ENCODE data around the gene LIPK.
"Not testable (repeated sequence)": the region's sequence is repeated elsewhere in the genome, so short reads cannot be mapped to it uniquely, and the experiment has no call there.

Gene LIPK

DNA sequence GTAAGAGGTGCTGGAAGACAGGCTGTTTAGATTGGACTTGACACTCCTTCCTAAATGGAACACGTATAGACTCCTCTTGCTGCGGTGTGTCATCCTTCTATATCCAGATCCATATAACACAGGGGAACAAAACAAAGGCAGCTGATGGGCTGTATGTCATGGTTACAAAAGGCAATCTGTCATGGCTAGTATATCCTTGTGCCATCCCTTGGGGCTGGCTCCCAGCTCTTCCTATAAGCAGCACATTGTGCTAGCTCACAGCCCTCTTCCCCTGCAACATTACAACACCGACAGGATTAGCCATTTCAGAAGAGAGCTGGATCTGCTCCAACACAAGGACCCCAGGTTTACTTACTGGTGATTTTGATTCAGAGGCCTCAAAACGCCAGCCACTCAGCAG lies 15.3 kb downstream of the LIPK start:
- DNase-seq, result no peak

DNA sequence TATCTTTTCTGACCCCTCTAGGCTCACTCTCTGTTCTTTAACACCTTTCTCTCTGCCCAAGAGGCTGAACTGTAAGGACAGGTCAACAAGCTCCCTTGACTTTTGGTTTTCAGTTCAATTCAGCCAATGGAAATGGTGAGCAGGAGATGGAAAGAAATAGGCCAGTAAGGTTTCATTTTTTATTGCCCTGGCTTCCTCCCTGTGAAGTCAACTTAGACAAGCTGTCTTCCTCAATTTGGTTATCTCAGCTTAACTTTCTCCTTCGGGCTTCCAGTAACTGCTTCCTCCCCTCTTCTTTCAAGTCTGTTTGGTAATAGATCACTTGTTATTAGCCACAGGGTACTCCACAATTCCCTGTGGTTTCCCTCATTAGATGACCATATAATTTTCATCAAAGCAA lies 19.7 kb downstream of the LIPK start:
- no peak for DNase-seq

DNA sequence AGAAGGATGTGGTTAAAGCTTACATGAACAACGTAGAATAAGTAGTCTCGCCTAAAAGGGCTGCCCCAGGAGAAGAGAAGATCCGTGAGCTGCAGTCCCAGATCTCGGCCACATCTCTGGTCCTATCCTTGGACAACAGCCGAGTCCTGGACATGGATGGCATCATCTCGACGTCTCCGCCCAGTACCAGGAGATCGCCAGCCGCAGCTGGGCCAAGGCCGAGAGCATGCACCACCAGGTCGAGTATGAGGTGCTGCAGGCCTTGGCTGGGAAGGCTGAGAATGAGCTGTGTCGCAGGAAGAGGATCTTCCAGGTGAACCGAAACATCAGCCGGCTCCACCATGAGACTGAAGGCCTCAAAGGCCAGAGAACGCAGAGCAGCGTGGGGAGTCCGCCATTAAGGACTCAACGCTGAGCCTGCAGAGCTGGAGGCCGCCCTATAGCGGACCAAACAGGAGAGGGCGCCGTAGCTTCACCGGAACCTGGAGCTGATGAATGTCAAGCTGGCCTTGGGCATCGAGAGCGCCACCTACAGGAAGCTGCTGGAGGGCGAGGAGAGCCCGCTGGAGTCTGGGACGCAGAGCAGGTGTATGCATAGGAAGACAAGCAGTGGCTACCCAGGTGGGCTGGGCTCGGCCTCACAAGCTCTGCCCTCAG lies 22.2 kb downstream of the LIPK start:
- DNase-seq, result peak; percentile 34 to 67

DNA sequence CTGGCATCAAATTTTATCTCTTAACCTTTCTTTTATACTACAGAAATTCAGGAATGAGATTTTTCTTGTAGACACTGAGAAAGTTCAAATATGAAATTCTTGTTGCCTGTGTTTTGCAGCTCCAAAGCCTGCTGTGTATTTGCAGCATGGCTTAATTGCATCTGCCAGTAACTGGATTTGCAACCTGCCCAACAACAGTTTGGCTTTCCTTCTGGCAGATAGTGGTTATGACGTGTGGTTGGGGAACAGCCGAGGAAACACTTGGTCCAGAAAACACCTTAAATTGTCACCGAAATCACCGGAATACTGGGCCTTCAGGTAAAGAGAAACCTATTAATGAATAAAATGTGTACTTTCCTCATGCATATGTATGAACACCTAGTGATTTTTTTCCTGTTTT lies 24.8 kb downstream of the LIPK start:
- DNase-seq, result no peak

DNA sequence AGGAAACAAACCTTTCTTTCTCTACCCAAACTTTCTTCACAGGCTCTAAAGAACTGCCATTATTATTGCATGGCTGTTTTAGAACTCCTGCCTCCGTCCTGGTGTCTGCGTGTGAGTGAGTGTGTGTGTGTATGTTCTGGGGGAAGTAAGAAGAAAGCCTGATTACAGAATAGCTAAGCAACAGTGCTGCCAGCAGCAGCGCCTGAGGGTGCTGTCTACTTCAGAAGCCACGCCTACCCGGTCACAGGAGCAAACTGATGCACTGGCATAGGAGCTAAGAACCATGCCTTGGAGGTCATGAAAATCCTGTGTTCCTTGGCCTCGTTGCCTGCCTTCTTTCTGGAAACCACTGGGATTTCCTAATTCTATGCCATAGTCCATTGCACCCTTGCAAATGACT lies 25.2 kb downstream of the LIPK start:
- no peak for DNase-seq

DNA sequence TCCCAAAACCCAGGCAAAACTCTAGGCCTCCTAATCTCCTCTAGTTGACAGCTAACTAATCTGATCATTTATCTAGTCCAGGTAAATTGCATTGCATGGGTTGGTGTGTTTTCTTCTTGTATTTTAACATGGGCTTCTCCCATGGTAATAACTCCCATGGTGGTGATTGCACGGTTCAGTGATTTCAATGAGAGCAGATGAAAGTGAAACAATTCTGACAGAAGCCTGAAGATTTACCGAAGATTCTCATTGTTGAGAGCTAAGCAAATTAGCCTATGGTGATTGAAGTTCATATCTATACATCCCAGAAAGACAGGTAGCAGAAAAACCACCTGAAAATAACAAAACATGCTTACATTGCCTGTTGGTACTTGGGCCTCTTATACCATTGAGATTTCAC lies 27.2 kb downstream of the LIPK start:
- no peak for DNase-seq

DNA sequence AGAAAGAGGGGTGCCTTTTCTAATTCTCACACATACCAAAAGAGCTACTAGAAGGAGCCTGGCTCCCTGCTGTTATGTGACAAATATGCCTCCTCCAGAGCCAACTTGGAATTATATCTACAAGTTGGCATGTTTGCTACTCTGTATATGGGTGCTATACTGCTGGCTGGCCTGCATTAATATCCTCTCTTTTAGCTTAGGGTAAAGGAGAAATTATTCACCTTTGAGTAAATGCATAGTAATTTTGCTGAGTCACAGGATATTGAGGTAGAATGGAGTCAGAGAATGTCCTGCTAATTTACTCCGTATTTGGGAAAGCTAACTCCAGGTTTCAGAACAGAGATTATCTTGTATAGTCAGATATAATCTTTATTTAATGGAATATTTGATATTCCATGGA lies 29.6 kb downstream of the LIPK start:
- no peak for DNase-seq

DNA sequence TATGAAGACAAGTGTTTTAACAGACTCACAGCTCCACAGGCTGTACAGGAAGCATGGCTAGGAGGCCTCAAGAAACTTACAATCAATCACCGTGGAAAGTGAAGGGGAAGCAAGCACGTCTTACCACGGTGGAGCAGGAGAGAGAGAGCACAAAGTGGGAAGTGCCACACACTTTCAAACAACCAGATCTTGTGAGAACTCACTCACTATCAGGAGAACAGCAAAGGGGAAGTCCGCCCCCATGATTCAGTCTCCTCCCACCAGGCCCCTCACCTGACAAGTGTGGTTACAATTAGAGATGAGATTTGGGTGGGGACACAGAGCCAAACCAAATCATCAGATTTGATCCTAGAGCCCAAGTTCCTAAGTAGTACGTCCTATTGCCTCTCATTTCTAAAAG lies 35.9 kb downstream of the LIPK start:
- DNase-seq, result not testable (repeated sequence)

DNA sequence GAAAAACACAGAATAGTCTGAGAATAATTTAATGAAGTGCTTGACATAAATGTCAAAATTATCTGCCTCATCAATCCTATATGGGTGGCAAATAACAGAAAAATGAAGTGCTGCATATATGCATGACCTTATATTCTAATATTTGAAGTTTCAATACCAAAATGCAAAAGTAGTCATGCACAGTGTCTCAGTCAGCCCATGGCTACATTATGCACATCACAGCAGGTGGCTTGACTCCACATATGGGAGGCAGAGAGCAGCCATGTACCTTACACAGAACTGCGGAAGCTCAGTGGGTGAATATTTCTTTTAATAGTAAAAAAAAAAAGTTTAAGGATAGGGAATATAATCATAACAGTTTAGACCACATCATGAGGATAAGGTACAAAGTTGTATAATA lies 36.4 kb downstream of the LIPK start:
- no peak for DNase-seq

DNA sequence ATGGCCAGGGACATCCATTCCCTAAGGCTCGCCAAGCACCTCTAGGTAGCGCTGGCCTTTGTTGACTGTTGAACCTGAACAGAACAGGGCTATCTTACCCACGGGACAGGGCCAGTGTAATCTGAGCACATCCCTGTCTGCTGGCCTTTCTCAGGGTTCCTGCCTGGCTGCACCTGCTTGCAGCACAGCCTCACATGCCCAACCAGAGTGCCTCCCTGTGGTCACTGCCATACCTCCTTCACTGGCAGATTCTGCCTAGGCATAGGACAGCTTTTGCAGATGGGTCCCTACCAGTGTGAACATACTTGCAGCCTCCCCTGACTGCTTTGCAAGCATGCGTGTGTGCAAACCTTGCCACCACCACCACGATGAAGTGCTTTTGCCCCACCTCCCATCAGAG lies 38.0 kb downstream of the LIPK start:
- no peak for DNase-seq

DNA sequence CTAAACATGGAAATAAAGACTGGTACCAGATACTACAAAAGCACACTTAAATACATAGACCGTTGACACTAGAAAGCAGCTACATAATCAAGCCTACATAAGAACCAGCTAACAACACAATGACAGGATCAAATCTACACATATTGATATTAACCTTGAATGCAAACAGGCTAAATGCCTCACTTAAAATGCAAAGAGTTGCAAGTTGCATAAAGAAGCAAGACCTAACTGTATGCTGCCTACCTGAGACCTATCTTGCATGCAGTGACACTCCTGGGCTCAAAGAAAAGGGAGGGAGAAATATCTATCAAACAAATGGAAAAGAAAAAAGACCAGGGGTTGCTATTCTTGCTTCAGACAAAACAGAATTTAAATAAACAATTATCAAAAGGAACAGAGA lies 39.6 kb downstream of the LIPK start:
- DNase-seq, result no peak

DNA sequence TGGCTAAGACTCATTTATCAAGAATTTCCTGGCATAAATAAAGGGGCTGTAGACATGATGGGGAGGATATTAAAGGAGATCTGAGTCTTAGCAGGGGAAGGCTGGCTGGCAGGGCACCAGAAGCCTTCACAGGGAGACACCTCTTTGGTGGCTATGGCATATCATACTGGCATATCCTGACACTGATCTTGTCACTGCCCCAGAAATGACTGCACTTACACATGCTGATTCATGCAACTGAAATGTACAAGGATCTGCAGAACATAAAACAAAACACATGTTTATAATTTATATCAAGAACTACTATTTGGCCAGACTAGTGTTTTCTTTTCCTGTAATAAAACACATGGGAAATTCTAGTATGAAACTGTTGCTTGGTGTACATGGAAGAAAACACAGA lies 48.2 kb downstream of the LIPK start:
- DNase-seq, result no peak

DNA sequence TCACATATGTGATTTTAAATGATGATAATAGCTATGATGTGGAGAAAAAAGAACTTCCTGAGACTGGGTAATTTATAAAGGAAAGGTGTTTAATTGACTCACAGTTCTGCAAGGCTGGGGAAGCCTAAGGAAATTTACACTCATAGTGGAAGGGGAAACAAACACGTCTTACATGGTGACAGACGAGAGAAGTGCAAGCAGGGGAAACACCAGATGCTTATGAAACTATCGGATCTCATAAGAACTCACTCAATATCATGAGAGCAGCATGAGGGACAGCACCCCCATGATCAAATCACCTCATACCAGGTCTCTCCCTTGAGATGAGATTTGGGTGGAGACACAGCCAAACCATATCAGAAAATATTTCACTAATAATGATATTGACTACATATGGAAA lies 49.7 kb downstream of the LIPK start:
- peak; percentile 15 to 23 for DNase-seq

DNA sequence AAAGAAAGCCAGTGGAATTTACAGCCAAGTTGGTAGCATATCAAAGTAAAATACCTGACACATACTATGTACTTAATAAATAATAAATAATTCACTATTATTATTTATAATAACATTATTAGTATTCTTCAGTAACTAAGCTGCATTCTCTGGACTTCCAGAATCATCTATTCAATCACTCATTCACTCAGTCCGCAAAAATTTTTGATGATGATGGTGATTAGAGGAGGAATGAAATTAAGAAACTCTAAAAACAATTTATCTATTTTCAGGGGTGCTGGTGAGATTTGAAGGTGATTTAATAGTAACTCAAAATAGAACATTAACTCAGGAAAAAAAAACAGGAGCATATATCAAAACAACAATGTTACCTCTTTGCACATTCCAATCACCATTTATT lies 50.6 kb downstream of the LIPK start:
- DNase-seq, result no peak

DNA sequence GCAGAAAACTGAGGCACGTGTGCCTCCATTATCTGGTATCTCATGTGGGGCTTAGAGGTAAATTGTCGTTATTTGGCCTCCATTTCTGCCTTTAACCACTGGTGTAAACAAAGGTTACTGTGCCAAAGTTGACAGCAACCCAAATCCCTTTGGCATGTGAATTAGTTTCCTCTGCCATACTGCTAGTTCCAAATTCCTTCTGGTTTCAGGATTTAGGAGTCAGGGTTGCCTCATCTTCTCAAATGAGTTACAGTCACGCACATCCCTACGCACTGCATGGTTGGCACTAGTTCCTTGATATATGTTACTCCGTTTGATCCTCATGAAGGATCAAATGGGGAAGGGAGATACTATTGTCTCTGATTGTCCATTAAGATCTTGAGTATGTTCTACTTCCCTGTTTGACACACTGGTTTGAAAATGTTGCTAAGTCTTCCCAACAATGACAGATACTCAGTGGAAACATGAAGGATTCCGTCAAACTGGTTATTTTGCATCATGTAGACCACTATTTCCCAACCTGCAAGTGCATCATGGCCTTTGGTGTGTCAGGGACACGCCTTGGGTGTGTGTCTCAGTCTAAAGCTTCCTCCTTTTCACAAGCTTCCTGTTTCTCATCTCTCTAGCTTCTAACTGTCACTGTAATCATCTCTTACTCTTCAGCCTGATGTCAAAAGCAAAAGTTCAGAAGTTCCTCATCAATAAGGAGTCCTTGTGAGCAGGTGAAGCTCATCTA lies 53.5 kb downstream of the LIPK start, which contains the start of gene LIPN:
TSS of gene LIPN (plus strand) at position 655 of the 736 bp plus-strand sequence. CDS start 1,386 bp downstream, outside the sequence.
- DNase-seq, result no peak

DNA sequence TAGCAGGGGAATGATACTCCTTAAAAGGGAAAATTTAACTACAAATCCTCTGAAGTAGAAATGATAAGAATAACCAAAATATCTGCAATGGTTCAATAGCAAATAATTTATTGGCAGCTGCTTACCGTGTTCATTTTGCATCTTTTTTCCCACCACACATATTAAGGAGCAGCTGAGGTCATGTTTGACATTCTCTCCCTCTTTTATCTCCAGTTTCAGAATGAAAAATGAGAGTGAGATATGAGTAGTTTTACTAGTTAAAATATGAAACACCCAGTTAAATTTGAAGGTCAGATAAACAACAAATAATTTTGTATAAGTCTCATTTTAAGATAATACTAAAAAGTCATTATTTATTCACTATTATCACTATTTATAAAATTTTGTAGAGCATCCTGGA lies 56.9 kb downstream of the LIPK start:
- DNase-seq, result no peak

DNA sequence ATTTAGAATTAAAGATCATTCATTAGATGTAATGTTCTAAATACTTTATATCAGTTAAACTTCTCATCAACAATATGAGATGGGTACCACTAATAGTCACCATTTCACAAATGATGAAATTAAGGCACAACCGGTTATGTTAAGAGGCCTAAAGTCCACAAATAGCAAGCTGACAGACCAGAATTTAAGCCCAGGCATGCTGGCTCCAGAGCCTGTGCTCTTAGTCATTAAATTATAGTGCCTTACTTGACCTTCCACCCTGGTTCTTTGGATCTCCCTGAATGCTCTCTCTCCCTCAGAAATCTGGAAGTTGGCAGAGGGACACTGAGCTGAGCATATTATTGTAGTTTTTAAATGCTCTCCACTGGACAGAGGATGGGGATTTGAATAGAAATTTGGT lies 57.4 kb downstream of the LIPK start:
- no peak for DNase-seq

DNA sequence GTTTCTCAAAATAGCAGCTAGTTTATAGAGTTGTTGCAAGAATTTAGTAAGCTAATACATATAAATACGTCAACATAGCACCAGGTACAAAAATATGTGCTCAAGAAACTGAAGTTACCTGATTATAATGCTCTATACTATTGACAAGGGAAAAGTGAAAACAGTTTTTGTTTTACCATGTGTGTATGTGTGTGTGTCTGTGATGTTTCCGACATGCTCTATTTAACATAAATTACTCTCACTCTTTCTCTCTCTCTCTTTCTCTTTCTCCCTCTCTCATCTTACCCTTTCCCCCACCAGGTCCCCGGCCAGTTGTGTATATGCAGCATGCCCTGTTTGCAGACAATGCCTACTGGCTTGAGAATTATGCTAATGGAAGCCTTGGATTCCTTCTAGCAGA lies 58.1 kb downstream of the LIPK start:
- DNase-seq, result no peak

DNA sequence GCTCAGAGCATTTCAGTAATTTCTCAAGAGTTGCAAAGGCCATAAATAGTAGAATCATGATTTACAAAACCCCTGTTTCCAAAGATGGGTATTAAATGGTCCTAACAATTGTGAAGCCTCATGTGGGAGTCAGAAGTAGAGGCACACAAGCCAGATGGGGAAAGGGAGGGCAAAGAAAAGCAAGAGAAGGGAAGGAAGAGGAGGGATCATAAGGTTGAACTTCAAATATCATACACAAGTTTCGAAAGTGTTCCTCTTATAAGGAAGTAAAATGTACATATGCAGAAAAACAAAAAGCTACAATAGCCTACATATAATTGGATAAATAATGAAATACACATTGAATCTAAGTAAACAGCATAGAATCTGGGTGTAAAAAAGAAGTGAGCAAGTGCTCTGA lies 59.8 kb downstream of the LIPK start:
- no peak for DNase-seq

DNA sequence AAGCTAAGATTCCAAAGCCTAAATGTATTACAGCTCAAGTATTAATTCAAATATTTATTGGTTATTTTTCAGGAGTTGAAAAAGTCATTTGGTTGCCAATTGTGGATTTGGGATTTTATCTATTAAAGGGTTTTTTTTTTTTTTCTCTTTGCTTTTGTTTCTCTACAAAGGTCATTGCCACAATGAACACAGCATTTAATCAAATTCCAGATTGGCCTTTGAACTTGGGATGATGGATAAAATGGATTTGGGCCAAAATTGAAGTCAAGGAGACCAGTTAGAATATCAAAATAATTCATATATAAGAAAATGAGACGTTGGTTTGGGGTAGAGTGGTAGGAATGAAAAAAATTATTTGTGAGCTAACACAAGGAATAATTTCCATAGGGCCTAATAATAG lies 63.3 kb downstream of the LIPK start:
- DNase-seq, result no peak

DNA sequence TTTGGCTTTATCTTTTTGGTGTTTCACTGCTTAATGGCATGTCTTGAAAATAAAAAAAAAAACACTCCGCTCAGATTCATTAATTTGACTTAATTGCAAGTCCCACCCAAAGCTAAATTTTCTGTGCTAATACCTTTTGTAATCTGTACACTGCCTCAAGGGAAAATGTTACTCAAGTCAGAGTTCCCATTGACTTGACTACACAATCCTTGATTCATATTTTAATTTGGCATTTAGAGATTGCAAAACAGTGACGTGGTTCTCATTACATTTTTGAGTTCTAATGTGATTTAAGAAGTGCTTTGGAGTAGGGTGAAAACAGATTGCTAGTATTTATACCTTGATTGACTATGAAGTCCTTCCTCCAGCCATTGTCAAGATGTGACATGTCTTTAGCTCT lies 75.2 kb downstream of the LIPK start:
- DNase-seq, result no peak

DNA sequence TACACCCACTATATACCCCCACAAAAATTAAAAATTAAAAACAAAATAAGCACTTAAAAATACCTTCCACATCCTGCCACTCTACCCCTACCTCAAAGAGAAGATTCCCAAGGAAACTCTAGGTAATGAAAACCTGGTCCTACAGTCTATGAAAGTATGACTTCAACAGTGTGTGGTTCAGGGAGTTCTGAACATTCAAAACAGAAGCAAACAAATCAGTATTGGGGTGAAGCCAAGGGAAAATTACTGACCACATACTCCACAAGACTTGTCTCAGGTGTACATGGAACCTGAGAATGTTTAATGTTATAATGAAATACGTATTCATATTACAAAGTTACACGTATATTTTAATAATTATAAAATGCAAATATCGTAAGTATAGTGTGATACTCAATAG lies 76.2 kb downstream of the LIPK start:
- no peak for DNase-seq

DNA sequence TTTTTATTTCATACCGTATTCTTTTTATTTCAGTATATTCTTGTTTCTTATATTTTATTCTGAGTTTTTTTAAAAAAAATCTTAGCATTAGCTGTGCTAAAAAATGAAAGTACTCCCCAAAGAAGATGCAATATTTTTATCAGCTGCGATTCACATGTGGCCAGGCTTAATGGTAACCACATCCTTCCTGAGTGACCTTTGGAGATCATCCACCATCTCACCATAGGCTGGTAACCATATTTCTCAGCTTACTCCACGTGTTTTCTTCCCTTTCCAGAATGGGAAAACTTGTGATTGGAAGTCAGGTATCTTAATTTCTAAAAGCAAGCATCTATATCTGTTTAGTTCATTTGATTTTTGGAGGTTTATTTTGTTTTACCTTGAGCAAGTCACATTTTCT lies 77.7 kb downstream of the LIPK start:
- DNase-seq, result no peak

DNA sequence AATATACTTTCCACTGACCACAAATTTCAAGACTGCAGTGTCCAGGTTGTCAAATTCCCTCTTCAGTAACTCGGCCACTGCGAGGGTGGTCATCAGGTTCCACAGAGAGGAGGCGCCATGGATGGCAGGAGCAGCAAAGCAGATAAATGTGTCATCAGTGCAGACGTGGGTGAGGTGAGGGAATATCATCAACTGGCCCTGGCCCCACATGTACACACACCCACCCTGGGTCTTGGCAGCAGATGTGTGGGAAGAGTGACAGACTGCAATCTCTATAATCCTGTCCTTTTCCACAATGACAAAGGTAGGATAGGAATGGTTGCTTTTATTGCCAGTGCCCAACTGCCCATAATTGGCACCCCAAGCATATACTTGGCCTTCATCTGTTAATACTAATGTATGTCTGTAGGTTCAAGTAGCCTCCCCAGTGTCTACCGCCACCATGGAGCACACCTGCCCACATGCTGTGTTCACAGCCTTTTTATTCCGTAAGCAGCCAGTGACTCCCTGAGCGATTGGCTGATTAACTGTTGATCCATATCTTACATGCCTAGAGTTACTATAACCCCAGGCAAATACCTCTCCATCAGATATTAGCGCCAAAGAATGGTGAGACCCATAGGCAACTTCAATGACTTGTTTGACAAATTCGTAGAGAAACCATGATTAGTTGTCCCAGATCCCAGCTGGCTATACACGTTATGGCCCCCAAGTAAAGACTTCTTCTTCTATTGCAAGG lies 80.2 kb downstream of the LIPK start:
- DNase-seq, result no peak
